T-helper 1 cell (primary cell): ENCODE measurements around the gene ZNF8.

Experiments
- DNase-seq, 5 donors: peaks; one replicate each; pipeline ENCODE4 v3.0.0-alpha.2; 2012 to 2020

The ZNF8 gene

GRCh38 chr19:58300620-58301019 is 21.9 kb downstream of the ZNF8 start:
- no peak for DNase-seq

- no peak for DNase-seq
Measured at GRCh38 chr19:58304255-58304654, 25.5 kb downstream of the ZNF8 start.

GRCh38 chr19:58304748-58305064 is 26.0 kb downstream of the ZNF8 start:
- no peak for DNase-seq

GRCh38 chr19:58305065-58305931 is 26.5 kb downstream of the ZNF8 start, which contains the start of gene ERVK3-1:
Gene ERVK3-1 (plus strand): TSS chr19:58305377. CDS start chr19:58312169, 6,792 bp downstream.
- peak; percentile 90 to 99 (median 93) for DNase-seq

- peak in 1 of 5 donors; percentile 19 for DNase-seq
Measured at GRCh38 chr19:58305932-58306323, 27.2 kb downstream of the ZNF8 start.

GRCh38 chr19:58307736-58308135 is 29.0 kb downstream of the ZNF8 start:
- no peak for DNase-seq

- peak in 1 of 5 donors; percentile 10 for DNase-seq
Measured at GRCh38 chr19:58310685-58311084, 31.9 kb downstream of the ZNF8 start.

GRCh38 chr19:58311345-58311865 is 32.6 kb downstream of the ZNF8 start:
- DNase-seq: no peak

- DNase-seq: no peak
Measured at GRCh38 chr19:58315580-58315979, 36.8 kb downstream of the ZNF8 start.

- no peak for DNase-seq
Measured at GRCh38 chr19:58317476-58318072, 38.8 kb downstream of the ZNF8 start.

- no peak for DNase-seq
Measured at GRCh38 chr19:58318297-58318696, 39.5 kb downstream of the ZNF8 start.

GRCh38 chr19:58319241-58319640 is 40.5 kb downstream of the ZNF8 start:
- DNase-seq: no peak

- DNase-seq: no peak
Measured at GRCh38 chr19:58325311-58326022, 46.7 kb downstream of the ZNF8 start.

GRCh38 chr19:58326501-58326913 is 47.8 kb downstream of the ZNF8 start:
- DNase-seq: no peak

GRCh38 chr19:58326914-58327726 is 48.4 kb downstream of the ZNF8 start, which contains the start of gene ZSCAN22:
Gene ZSCAN22 (plus strand): TSS chr19:58326994. CDS start chr19:58334803, 7,809 bp downstream.
- DNase-seq: peak; percentile 67 to 89 (median 78)

GRCh38 chr19:58328999-58329398 is 50.2 kb downstream of the ZNF8 start:
- DNase-seq: no peak

GRCh38 chr19:58330458-58330857 is 51.7 kb downstream of the ZNF8 start:
- no peak for DNase-seq

- DNase-seq: no peak
Measured at GRCh38 chr19:58332697-58333096, 53.9 kb downstream of the ZNF8 start.

GRCh38 chr19:58334691-58335249 is 56.0 kb downstream of the ZNF8 start:
- DNase-seq: no peak

- DNase-seq: no peak
Measured at GRCh38 chr19:58335630-58336029, 56.9 kb downstream of the ZNF8 start.

GRCh38 chr19:58336216-58336615 is 57.5 kb downstream of the ZNF8 start:
- DNase-seq: no peak

- no peak for DNase-seq
Measured at GRCh38 chr19:58336820-58337219, 58.1 kb downstream of the ZNF8 start.
